ENCODE results near the gene RBFOX2.

- TF ChIP-seq CTCF (IDR thresholded peaks at IDR 0.05) (no peak), POLR2AphosphoS5 (IDR thresholded peaks at IDR 0.05) (no peak), POLR2A (IDR thresholded peaks at IDR 0.05) (no peak)
Observed at GRCh38 chr22:36048911-36049677, 20.5 kb upstream of the RBFOX2 start.
